EH (cell line): ENCODE data around the gene ANKS4B.
"Not testable (repeated sequence)": the region's sequence is repeated elsewhere in the genome, so short reads cannot be mapped to it uniquely, and the experiment has no call there.

Source experiments
- DNase-seq: peaks from one replicate; pipeline ENCODE4 v3.0.0-alpha.2; 2015; ENCODE audit warnings: low read depth

Gene ANKS4B

GRCh38 chr16:21218153-21218552, 15.3 kb upstream of the ANKS4B start:
- DNase-seq: no peak

- no peak for DNase-seq
Observed at GRCh38 chr16:21219551-21219950, 13.9 kb upstream of the ANKS4B start.

- DNase-seq: no peak
Observed at GRCh38 chr16:21222495-21223337, 10.8 kb upstream of the ANKS4B start.

GRCh38 chr16:21223787-21224186, 9.7 kb upstream of the ANKS4B start:
- DNase-seq: no peak

- DNase-seq: no peak
Observed at GRCh38 chr16:21224800-21225199, 8.7 kb upstream of the ANKS4B start.

- DNase-seq: no peak
Observed at GRCh38 chr16:21226749-21227148, 6.8 kb upstream of the ANKS4B start.

GRCh38 chr16:21227866-21228265, 5.6 kb upstream of the ANKS4B start:
- DNase-seq: no peak

GRCh38 chr16:21228361-21228872, 5.1 kb upstream of the ANKS4B start:
- DNase-seq: no peak

GRCh38 chr16:21233045-21233520, 416 bp upstream of the ANKS4B start:
- no peak for DNase-seq

GRCh38 chr16:21235199-21235585, 1.7 kb downstream of the ANKS4B start:
- no peak for DNase-seq

GRCh38 chr16:21236831-21237230, 3.3 kb downstream of the ANKS4B start:
- no peak for DNase-seq

- no peak for DNase-seq
Observed at GRCh38 chr16:21239646-21240045, 6.1 kb downstream of the ANKS4B start.

GRCh38 chr16:21242756-21243155, 9.3 kb downstream of the ANKS4B start:
- no peak for DNase-seq

- DNase-seq: no peak
Observed at GRCh38 chr16:21244518-21245215, 11.2 kb downstream of the ANKS4B start.

- DNase-seq: not testable (repeated sequence)
Observed at GRCh38 chr16:21248179-21248578, 14.7 kb downstream of the ANKS4B start.

GRCh38 chr16:21250072-21250923, 16.8 kb downstream of the ANKS4B start:
- DNase-seq: no peak

- DNase-seq: no peak
Observed at GRCh38 chr16:21253470-21253869, 20.0 kb downstream of the ANKS4B start.

- no peak for DNase-seq
Observed at GRCh38 chr16:21256636-21257035, 23.1 kb downstream of the ANKS4B start.

- DNase-seq: no peak
Observed at GRCh38 chr16:21257284-21257683, 23.8 kb downstream of the ANKS4B start.

- peak; percentile 83 for DNase-seq
Observed at GRCh38 chr16:21260870-21261791, 27.6 kb downstream of the ANKS4B start.
